PC-3 (cell line): ENCODE results near the gene SPDYE1. TPM values are rescaled to one million over a fixed set of nuclear protein-coding genes. Genes with fewer than 3 reads are reported as not detected.
"Not testable (repeated sequence)": the region's sequence is repeated elsewhere in the genome, so short reads cannot be mapped to it uniquely, and the experiment has no call there.

Experiments
- ATAC-seq: fragments of 200-7000 bp; cut with Tn5 transposase; 2 replicates; pipeline ENCODE4 v1.9.1; 2020; ENCODE audit warnings: mild to moderate bottlenecking, moderate library complexity
- BruUV-seq: library from RNA; stranded (reverse); fragments of 400-500 nt; replicated peaks from 2 replicates; lab custom pipeline; 2021; lab: Mats Ljungman, UMichigan
- CTCF ChIA-PET: fragments of 300-600 bp; sonication (Branson Sonifier 250); formaldehyde crosslinking; loops from one replicate; lab custom pipeline; 2022; ENCODE audit warnings: antibody characterized with exemption; lab: Charles Lee
- POLR2A ChIA-PET: fragments of 300-600 bp; sonication (Branson Sonifier 250); formaldehyde crosslinking; loops from one replicate; lab custom pipeline; 2022; ENCODE audit warnings: antibody characterized with exemption; ENCODE audit not compliant: unreplicated experiment; lab: Charles Lee
- DNase-seq: peaks from one replicate; pipeline ENCODE4 v3.0.0-alpha.2; 2015
- H2AFZ ChIP-seq: fragments of 300-600 bp; sonication (generic); 2 replicates; pipeline ENCODE4 v1.6.0; 2016; ENCODE audit warnings: antibody characterized with exemption, low read length
- H3F3A ChIP-seq: fragments of 300-600 bp; sonication (generic); one replicate; pipeline ENCODE4 v1.6.0; 2017; ENCODE audit warnings: antibody characterized with exemption, low read length, control low read depth, mild to moderate bottlenecking; ENCODE audit not compliant: unreplicated experiment
- H3K27ac ChIP-seq: fragments of 300-600 bp; sonication (generic); 2 replicates; pipeline ENCODE4 v1.5.1; 2016; ENCODE audit warnings: mild to moderate bottlenecking, low read length
- H3K27me3 ChIP-seq: fragments of 300-600 bp; sonication (generic); 2 replicates; pipeline ENCODE4 v1.6.1; 2016; ENCODE audit warnings: low read length, mixed read lengths
- H3K36me3 ChIP-seq: fragments of 300-600 bp; sonication (generic); 2 replicates; pipeline ENCODE4 v1.6.1; 2016; ENCODE audit warnings: low read depth, mixed run types, low read length, mixed read lengths
- H3K4me1 ChIP-seq: fragments of 300-600 bp; sonication (generic); 2 replicates; pipeline ENCODE4 v1.5.1; 2016; ENCODE audit warnings: low read length; ENCODE audit not compliant: insufficient read depth
- H3K4me2 ChIP-seq: fragments of 300-600 bp; sonication (generic); 2 replicates; pipeline ENCODE4 v1.6.0; 2016; ENCODE audit warnings: low read length
- H3K4me3 ChIP-seq: fragments of 300-600 bp; sonication (generic); 2 replicates; pipeline ENCODE4 v1.5.1; 2016; ENCODE audit warnings: mild to moderate bottlenecking, low read length, mixed read lengths
- H3K79me2 ChIP-seq: fragments of 300-600 bp; sonication (generic); 2 replicates; pipeline ENCODE4 v1.6.1; 2017; ENCODE audit warnings: low read length, mixed read lengths
- H3K9ac ChIP-seq: fragments of 300-600 bp; sonication (generic); 2 replicates; pipeline ENCODE4 v1.6.0; 2016; ENCODE audit warnings: mild to moderate bottlenecking, low read length
- H3K9me2 ChIP-seq: fragments of 300-600 bp; sonication (generic); replicated peaks from 2 replicates; pipeline ENCODE4 v1.6.1; 2016; ENCODE audit warnings: mixed run types, low read length, mixed read lengths
- H3K9me3 ChIP-seq: fragments of 300-600 bp; sonication (generic); 2 replicates; pipeline ENCODE4 v1.6.1; 2016; ENCODE audit warnings: low read length, mixed read lengths
- H4K20me1 ChIP-seq: fragments of 300-600 bp; sonication (generic); 2 replicates; pipeline ENCODE4 v1.6.1; 2016; ENCODE audit warnings: low read length, mixed read lengths
- intact Hi-C: fragments of 100-400 bp; cut with micrococcal nuclease; formaldehyde crosslinking; loops from 2 replicates; pipeline ENCODE4 v1.9.0; 2023
- total RNA-seq: library from RNA; depleted of rRNA; stranded (reverse); fragments of >200 nt; gene quantifications from 2 replicates; pipeline ENCODE4 v1.2.3, GENCODE V29; 2014
- TF ChIP-seq, protein P1 (sequence below): fragments of 300-600 bp; sonication (generic); conservative IDR thresholded peaks from 2 replicates; pipeline ENCODE4 v1.5.1; 2017; ENCODE audit warnings: antibody characterized with exemption, low read depth, mild to moderate bottlenecking, low read length

The SPDYE1 gene
- total RNA-seq, 1 experiment from 2014 or later = not detected

GRCh38 chr7:43985904-43986864 lies 11.5 kb upstream of the SPDYE1 start:
- CTCF ChIA-PET, H3K27ac ChIP-seq, H3K36me3 ChIP-seq, H3K27me3 ChIP-seq, H3K79me2 ChIP-seq, H4K20me1 ChIP-seq, intact Hi-C loops, H3K4me1 ChIP-seq, H3K9me2 ChIP-seq, H3K4me2 ChIP-seq, H3K9ac ChIP-seq, POLR2A ChIA-PET, BruUV-seq, H3K4me3 ChIP-seq, H2AFZ ChIP-seq, H3K9me3 ChIP-seq, H3F3A ChIP-seq: not testable (repeated sequence)
- peak; percentile 60 for DNase-seq
- TF ChIP-seq, protein P1, sequence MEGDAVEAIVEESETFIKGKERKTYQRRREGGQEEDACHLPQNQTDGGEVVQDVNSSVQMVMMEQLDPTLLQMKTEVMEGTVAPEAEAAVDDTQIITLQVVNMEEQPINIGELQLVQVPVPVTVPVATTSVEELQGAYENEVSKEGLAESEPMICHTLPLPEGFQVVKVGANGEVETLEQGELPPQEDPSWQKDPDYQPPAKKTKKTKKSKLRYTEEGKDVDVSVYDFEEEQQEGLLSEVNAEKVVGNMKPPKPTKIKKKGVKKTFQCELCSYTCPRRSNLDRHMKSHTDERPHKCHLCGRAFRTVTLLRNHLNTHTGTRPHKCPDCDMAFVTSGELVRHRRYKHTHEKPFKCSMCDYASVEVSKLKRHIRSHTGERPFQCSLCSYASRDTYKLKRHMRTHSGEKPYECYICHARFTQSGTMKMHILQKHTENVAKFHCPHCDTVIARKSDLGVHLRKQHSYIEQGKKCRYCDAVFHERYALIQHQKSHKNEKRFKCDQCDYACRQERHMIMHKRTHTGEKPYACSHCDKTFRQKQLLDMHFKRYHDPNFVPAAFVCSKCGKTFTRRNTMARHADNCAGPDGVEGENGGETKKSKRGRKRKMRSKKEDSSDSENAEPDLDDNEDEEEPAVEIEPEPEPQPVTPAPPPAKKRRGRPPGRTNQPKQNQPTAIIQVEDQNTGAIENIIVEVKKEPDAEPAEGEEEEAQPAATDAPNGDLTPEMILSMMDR = peak; percentile 37; the same call in 1 of the 2 replicates
- peak; percentile 93 for ATAC-seq

GRCh38 chr7:43987476-43987875 lies 10.2 kb upstream of the SPDYE1 start:
- ATAC-seq, CTCF ChIA-PET, DNase-seq, H3K27me3 ChIP-seq, H3K4me2 ChIP-seq, H3K9ac ChIP-seq, intact Hi-C loops, H3K27ac ChIP-seq, H3K79me2 ChIP-seq, POLR2A ChIA-PET, H3K36me3 ChIP-seq, H3F3A ChIP-seq, H2AFZ ChIP-seq, H4K20me1 ChIP-seq, H3K9me3 ChIP-seq, H3K4me3 ChIP-seq, H3K9me2 ChIP-seq, BruUV-seq, H3K4me1 ChIP-seq: not testable (repeated sequence)

DNA sequence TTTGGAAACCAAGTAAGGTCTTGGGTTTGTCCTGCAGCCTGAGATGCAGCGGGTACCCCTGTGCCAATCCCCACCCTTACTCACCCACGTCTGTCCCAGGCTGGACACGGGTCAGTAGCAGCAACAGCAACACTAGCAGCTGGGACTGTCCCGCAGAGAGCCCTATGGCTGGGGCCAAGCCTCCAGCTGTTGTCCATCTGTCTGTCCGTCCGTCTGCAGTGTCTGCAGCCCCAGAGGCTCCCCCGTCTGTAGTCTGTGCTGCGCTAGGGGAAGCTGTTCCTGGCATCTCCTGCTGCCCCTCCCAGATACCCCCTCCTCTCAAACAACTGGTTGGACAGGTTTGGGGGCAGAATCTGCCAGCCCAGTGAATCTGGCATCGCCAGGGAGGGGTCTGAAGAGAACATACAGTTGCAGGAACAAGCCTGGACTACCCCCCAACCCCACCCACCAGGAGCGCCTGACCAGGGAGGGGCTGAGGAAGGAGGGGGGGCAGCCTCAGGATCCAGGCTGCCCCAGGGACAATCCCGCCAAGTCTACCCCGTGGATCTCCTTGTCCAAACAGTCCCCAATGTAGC lies 7.6 kb upstream of the SPDYE1 start:
- H3K36me3 ChIP-seq, H3K4me3 ChIP-seq, H2AFZ ChIP-seq, ATAC-seq, intact Hi-C loops, H3K4me2 ChIP-seq, CTCF ChIA-PET, H3K27ac ChIP-seq, H3K4me1 ChIP-seq, H3K27me3 ChIP-seq, H3K9me3 ChIP-seq, H3K79me2 ChIP-seq, H3F3A ChIP-seq, DNase-seq, H4K20me1 ChIP-seq, H3K9ac ChIP-seq, POLR2A ChIA-PET, H3K9me2 ChIP-seq, BruUV-seq: not testable (repeated sequence)

DNA sequence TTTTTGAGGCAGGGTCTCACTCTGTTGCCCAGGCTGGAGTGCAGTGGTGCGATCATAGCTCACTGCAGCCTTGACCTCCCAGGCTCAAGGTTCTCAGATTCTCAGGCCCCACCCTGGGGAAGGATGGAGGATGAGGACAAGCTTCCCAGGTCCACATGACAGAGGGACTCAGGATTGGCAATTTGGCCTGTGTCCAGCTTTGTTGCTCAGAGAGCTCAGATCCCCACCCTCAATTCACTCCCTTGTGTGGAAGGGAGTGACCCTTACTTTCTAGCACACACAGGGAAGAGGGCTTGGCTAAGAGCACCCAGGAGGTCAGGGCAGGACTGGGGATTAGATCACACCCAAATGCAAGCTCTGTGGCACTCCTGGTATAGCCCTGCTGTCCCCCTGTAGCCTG lies 6.9 kb upstream of the SPDYE1 start:
- H3K27me3 ChIP-seq, H4K20me1 ChIP-seq, H3K9me3 ChIP-seq, H3K36me3 ChIP-seq, CTCF ChIA-PET, H3K4me2 ChIP-seq, H2AFZ ChIP-seq, intact Hi-C loops, H3K9ac ChIP-seq, H3K27ac ChIP-seq, H3K79me2 ChIP-seq, H3K4me3 ChIP-seq, ATAC-seq, H3K4me1 ChIP-seq, H3F3A ChIP-seq, BruUV-seq, DNase-seq, H3K9me2 ChIP-seq, POLR2A ChIA-PET: not testable (repeated sequence)

DNA sequence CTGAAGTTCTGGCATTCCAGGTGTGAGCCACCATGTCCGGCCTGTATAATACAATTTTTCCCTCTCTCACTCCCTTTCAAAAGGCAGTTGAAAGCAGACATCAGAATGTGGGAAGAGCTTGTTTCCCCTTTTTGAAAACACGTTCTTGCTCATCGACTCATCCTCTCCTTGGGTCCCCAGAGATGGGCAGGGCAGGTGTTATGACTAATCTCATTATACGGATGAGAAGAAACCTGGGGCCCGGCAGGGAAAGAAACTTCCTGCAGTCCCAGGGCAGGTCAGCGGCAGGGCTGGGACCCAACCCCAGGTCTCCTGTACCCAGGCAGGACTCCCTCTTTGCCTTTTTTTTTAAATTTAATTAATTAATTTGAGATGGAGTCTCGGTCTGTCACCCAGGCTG lies 4.8 kb upstream of the SPDYE1 start:
- H3K36me3 ChIP-seq, H3K4me1 ChIP-seq, H3F3A ChIP-seq, H4K20me1 ChIP-seq, BruUV-seq, H2AFZ ChIP-seq, H3K9me2 ChIP-seq, H3K4me2 ChIP-seq, H3K79me2 ChIP-seq, H3K27ac ChIP-seq, H3K9me3 ChIP-seq, CTCF ChIA-PET, H3K9ac ChIP-seq, H3K4me3 ChIP-seq, H3K27me3 ChIP-seq, intact Hi-C loops: not testable (repeated sequence)
- DNase-seq = peak; percentile 63
- ATAC-seq = peak; percentile 97
- POLR2A ChIA-PET = interaction anchor here (0.7 kb wide), 1 partner anchor 49 kb away, joined by 3 read pairs; no protein-coding TSS in a partner anchor

- intact Hi-C loops, DNase-seq, H2AFZ ChIP-seq, H3K9me2 ChIP-seq, H3K4me2 ChIP-seq, H3K9me3 ChIP-seq, H3K4me3 ChIP-seq, H3K36me3 ChIP-seq, H3F3A ChIP-seq, ATAC-seq, CTCF ChIA-PET, H3K27ac ChIP-seq, H3K9ac ChIP-seq, BruUV-seq, H3K27me3 ChIP-seq, H3K79me2 ChIP-seq, H3K4me1 ChIP-seq, POLR2A ChIA-PET, H4K20me1 ChIP-seq: not testable (repeated sequence)
Measured at GRCh38 chr7:43994681-43995080, 3.0 kb upstream of the SPDYE1 start.
